ENCODE data around the gene DNASE1L1. TPM values are rescaled to one million over a fixed set of nuclear protein-coding genes. Genes with fewer than 3 reads are reported as not detected.
"Not testable (repeated sequence)": the region's sequence is repeated elsewhere in the genome, so short reads cannot be mapped to it uniquely, and the experiment has no call there.

Gene DNASE1L1
- total RNA-seq, 1 donor from 2014 or later = 52.3 TPM

DNA sequence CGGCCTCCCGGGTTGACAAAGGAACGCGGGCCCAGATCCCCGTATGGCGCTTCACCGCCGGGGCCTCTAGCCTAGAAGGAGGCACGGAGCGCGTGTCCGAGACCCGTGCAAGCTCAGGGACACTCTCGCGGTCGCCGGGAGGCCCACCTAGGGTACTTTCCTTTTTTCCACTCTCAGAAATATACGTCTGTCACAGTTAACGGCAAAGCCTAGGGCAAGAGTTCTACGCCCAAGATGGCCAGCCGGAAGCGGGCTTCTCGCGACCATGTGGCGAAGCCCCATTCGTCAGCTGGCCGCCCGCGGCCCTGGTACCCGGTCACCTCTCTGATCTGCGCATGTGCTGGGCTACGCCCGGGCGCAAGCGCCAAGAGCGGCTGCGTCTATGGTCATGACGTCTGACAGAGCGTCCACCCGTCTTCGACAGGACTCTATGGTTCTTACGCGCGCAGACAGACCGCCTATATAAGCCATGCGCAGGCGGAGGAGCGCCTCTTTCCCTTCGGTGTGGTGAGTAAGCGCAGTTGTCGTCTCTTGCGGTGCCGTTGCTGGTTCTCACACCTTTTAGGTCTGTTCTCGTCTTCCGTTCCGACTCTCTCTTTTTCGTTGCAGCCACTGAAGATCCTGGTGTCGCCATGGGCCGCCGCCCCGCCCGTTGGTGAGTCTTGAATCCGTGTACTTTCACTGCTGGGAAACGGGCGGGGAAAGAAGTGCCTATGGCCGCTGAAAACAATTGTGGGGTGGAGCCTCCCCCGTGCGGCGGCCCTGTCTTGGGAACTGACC lies 11.0 kb downstream of the DNASE1L1 start, which contains the start of gene RPL10:
Gene RPL10, plus strand, starts transcription at position 490 of the 780 bp plus-strand sequence. Its CDS starts 143 bp downstream, at position 633.
- intact Hi-C loops (cut with DNase I) = no loop called here
- peak; percentile 92 for ATAC-seq
- DNase-seq (ENCODE audit: missing footprints) = peak; percentile 97

DNA sequence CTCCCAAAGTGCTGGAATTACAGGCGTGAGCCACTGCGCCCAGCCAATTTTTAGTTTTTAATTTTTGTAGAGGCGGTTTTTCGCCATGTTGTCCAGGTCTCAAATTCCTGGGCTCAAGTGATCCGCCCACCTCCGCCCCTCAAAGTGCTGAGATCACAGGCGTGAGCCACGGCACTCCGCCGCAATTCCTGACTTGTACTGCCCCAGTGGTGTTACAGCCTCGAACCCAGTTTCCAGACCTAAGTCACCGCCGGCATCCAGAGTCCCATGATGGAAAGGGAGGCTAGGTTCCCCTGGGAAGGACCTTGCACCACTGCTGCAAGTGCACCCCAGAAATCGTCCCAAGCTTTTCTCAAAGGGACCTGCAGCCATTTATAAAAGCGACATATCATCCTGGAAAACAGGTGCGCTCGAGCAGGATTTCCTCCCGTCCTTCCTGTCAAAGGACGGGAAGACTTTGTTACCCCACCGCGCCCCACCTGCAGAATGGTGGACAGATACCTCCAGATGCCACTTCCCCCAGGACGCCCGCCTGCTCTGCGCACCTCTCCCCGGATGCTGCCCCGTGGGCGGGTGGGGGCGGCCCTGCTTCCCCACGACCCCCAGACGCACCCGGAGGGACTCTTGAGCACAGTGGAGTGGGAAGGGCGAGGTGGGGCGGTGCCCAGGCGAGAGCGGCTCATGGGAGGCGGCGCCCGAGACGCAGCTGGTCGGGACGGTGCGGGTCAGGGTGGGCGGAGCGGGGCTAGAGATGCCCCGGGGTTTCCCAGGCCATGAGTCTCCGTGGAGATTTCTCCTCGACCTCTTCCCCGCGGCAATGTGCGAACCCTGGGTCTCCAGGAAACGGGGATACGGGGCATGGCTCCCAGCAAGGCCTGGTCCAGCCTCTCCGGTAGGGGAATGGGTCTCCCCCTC lies 11.8 kb downstream of the DNASE1L1 start:
- peak; percentile 88 for ATAC-seq
- peak; percentile 86 for DNase-seq (ENCODE audit: missing footprints)
- intact Hi-C loops (cut with DNase I) = no loop called here

DNA sequence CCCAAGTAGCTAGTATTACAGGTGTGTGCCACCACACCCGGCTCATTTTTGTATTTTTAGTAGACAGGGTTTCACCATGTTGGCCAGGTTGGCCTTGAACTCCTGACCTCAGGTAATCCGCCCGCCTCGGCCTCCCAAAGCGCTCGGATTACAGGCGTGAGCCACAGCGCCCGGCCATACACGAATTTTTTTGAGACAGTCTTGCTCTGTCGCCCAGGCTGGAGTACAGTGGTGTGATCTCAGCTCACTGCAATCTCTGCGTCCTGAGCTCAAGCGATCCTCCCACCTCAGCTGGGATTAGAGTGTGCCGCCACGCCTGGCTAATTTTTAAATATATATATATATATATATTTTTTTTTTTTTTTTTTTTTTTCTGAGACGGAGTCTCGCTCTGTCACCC lies 12.7 kb downstream of the DNASE1L1 start:
- DNase-seq (ENCODE audit: missing footprints); ATAC-seq; intact Hi-C loops (cut with DNase I): not testable (repeated sequence)

DNA sequence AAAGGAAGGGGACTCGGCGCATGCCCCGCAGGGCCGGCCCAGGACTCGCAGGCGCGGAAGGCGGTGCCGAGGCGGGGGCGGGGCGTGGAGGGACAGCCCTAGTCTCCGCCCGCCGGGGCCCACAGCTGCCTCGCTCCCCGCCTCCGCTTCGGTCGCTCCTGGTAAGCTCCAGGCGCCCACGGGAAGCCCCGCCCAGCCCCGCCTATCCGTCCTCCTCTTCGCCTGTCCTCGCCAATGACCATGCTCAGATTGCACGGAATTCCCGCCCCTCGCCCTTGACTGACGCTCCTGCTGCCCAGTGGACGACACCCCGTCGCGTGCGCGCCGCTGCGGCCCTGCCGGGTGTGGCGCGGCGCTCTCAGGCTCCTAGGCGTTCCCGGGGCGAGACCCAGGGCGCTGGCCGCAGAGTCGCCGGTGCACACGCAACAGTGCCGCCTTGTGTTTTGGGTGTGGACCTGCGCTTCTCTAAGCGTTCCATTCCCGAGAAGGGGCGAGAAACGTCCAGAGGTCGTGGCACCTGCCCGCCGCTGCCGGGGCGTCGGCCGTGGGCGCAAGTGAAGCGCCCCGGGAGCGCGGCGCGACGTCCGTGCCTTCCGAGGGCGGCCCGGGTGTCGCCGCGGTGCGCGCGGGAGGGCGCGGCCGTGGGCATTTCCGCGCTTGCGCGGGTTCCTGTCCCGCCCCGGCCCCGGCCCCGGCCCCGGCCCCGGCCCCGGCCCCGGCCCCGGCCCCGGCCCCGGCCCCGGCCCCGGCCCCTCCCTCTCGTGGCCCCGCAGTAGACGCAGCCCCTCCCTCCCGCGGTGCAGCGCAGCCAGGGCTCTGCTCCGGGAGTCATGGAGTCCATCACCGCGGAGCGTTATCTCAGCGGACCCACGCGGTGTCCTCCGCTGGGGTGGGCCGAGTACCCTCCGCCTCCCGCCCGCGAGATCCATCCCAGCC lies 19.0 kb downstream of the DNASE1L1 start:
- intact Hi-C loops (cut with DNase I) = loop anchor here (10.0 kb wide), 1 partner anchor 375 kb away; the partner anchor contains the start of gene IRAK1
- ATAC-seq = peak; percentile 93

DNA sequence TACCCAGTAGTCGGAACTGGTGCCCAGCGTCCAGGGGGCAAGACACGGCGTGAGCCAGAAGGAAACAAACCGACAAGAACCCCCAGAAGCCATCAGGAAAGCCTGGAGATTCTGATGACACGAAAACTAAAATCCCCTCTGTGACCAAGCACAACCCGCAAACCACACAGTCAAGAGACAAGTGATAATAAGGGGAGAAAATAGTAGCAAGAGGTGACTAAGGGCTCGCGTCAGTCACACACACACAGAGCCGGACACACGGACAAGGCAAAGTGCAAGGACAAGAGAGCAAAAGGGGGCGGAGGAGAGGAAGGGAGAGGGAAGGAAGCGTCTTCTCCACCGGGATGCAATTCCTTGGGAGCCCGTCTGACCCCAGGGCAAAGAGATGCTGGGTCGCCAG lies 20.4 kb downstream of the DNASE1L1 start:
- DNase-seq (ENCODE audit: missing footprints) = not testable (repeated sequence)
- intact Hi-C loops (cut with DNase I) = loop anchor here (10.0 kb wide), 1 partner anchor 374 kb away; the partner anchor contains the start of gene IRAK1
- ATAC-seq = peak; percentile 0

More for the DNA sequence above, 19.0 kb downstream of the DNASE1L1 start:
- DNase-seq (ENCODE audit: missing footprints) = not testable (repeated sequence)

DNA sequence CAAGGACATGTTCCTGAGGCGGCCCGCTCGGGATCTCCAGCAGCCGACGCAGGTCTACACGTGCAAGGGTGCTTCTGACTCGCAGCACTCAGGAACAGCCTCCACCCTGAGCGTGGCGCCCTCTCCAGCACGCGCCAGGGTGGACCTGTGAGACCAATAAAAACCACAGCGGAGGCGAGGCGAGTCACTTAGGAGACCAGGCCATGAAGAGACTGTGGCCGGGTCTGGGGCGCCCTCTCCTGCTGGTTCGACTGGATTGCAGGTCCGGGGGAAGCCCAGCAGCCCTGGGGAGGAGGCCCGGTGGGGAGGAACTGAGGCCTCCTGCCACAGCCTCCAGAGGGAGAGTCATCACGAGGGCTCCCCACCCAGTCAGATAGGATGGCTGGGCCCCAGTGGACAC lies 21.0 kb downstream of the DNASE1L1 start:
- intact Hi-C loops (cut with DNase I) = loop anchor here (10.0 kb wide), 1 partner anchor 373 kb away; the partner anchor contains the start of gene IRAK1
- not testable (repeated sequence) for DNase-seq (ENCODE audit: missing footprints)
- peak; percentile 19 for ATAC-seq

DNA sequence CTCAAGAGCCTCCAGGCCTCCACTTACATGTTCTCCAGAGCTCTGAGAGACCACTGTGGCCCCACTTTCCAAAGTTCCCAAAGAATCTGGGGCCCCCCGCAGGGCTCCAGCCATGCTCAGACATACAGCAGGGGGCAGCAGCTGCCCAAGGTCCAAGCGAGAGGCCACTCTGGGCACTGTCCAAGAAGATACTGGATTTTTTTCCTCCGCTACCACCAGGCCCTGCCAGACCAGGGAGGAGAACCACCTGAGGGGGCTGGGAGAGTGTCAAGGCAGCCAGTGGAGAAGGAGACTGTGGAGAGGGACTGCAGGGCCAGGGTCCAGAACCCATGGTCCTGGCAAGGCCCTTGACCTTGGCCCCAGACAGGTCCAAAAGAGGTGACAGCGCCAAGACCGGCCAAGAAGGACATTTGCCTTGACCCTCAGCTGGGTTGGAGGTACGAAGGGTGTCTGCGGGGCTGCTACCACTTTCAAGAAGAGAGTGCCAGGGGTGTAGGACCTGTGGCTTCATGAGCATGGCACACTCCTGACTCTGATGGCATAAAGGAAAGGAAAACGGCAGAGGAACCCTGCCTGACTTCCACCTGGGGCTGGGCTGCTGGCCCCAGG lies 24.7 kb downstream of the DNASE1L1 start:
- no peak for DNase-seq (ENCODE audit: missing footprints)
- no peak for ATAC-seq
- intact Hi-C loops (cut with DNase I) = loop anchor here (10.0 kb wide), 1 partner anchor 370 kb away; the partner anchor contains the start of gene IRAK1

DNA sequence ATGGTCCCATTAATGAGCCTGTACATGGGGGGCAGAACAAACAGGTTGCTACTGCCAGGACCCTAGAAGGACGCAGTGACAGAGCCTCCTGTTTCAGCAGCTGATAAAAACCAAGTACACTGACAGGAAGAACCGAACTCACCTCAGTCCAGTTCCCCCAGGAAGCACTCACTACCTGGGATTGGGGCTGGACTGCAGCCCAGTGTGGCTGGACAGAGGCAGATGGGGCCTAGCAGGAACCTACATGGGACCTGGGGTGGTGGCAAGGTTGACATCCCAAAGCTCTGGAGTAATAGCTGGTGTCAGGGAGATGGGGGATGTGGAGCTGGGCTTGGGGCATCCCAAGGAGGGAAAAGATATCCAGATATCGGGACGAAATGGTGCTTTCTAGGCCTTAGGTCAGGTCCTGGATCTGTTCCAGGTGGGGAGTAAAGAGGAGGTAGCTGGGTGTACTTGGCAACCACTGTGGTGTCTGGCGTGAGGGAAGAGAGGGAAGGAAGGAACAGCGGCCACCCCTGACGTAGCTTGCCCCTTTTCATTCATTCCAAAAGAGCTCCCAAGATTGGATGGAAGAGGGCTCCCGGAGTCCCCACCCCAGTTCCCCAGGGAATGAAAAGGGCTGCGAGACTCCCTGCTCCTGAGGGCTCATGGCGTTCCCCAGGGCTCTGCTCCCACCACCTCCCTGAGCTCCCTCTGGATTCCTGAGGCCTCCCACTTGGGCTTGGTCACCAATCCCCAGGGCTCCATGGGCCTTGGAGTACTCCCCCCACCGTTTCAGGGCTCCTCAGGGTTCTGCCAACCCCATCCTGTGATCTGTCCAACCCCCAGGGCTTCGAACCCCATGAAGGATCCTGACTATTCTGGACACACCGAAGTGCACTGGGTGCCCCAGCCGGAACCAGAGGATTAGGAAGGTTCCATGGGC lies 25.4 kb downstream of the DNASE1L1 start:
- no peak for DNase-seq (ENCODE audit: missing footprints)
- ATAC-seq = no peak
- intact Hi-C loops (cut with DNase I) = loop anchor here (10.0 kb wide), 1 partner anchor 369 kb away; the partner anchor contains the start of gene IRAK1

DNA sequence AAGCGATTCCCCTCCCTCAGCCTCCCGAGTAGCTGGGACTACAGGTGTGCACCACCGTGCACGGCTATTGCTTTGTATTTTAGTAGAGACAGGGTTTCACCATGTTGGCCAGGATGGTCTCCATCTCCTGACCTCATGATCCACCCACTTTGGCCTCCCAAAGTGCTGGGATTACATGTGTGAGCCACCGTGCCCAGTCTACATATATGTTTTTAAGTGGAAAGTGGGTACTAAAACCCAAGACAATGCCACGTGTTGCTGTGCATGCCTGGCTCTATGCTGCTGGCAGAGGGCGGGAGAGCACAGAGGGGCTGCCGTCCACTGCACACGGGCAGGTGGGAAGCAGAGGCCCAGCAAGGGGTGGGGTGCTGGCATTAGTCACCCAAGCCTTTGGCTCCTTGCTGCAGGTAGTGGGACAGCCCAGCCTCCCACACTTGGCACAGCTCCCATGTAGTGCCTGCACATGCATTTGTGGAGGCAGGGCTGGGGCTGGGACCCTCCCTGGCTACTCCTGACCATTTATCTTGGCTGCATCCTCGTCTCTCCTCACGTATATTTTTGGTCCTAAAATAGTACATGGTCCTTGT lies 26.5 kb downstream of the DNASE1L1 start:
- intact Hi-C loops (cut with DNase I) = loop anchor here (10.0 kb wide), 1 partner anchor 368 kb away; the partner anchor contains the start of gene IRAK1
- DNase-seq (ENCODE audit: missing footprints) = no peak
- no peak for ATAC-seq

DNA sequence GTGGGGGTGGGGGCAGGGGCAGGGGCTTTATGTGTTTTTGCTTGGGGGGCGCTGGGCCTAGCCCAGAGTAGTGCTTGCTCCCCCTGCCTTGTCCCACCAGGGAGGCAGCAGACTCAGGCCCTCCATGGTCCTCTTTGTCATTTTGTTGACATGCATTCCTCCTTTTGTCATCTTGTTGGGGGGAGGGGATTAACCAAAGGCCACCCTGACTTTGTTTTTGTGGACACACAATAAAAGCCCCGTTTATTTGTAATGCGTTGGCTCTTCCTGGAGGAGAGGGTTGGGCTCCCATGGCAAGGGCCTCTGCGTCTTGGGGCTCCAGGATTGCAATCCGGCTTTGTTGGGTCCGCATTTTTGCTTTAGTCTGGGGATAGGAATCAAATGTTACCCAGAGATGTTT lies 27.8 kb downstream of the DNASE1L1 start:
- ATAC-seq = no peak
- intact Hi-C loops (cut with DNase I) = loop anchor here (10.0 kb wide), 1 partner anchor 366 kb away; the partner anchor contains the start of gene IRAK1
- DNase-seq (ENCODE audit: missing footprints) = no peak

DNA sequence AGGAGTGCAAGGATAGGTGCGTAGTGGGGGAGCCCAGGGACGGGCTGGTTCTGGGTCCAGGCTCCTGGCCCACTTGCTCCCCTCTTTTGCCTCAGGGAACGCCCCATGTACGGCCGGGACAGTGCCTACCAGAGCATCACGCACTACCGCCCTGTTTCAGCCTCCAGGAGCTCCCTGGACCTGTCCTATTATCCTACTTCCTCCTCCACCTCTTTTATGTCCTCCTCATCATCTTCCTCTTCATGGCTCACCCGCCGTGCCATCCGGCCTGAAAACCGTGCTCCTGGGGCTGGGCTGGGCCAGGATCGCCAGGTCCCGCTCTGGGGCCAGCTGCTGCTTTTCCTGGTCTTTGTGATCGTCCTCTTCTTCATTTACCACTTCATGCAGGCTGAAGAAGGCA lies 28.3 kb downstream of the DNASE1L1 start:
- ATAC-seq = no peak
- intact Hi-C loops (cut with DNase I) = loop anchor here (10.0 kb wide), 1 partner anchor 366 kb away; the partner anchor contains the start of gene IRAK1
- peak; percentile 9 for DNase-seq (ENCODE audit: missing footprints)

DNA sequence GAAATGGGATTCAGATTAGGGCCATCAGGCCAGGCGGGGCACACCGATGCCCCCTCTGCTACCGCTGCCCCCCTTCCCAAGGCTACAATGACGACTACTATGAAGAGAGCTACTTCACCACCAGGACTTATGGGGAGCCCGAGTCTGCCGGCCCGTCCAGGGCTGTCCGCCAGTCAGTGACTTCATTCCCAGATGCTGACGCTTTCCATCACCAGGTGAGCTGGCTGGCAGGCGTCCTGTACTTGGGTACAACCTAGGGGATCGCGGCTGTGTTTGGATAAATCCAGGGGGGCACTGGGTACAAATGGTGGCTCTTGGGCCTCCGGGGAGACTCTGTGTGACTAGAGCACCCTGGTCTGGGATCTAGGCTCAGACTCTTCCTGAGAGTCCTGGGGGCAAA lies 28.9 kb downstream of the DNASE1L1 start:
- DNase-seq (ENCODE audit: missing footprints) (peak; percentile 27), ATAC-seq (no peak)
- intact Hi-C loops (cut with DNase I) = loop anchor here (10.0 kb wide), 1 partner anchor 365 kb away; the partner anchor contains the start of gene IRAK1

DNA sequence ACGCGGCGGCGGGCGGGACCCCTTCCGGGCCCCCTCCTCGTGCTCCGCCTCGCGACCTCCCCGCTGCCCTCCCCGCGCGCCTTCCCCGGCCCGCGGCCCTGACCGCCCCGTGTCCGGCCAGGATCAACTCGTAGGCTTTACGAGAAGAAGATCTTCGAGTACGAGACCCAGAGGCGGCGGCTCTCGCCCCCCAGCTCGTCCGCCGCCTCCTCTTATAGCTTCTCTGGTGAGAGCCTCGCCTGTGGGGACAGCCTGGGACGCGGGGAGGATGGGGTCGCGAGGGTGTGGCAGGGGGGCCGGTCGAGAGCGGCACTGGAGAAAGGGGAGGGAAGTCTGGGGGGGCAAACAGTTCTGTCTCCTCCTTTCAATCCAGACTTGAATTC lies 29.5 kb downstream of the DNASE1L1 start:
- intact Hi-C loops (cut with DNase I) = loop anchor here (10.0 kb wide), 1 partner anchor 405 kb away; the partner anchor contains the start of genes HCFC1 and TMEM187
- DNase-seq (ENCODE audit: missing footprints) (peak; percentile 66), ATAC-seq (no peak)

DNA sequence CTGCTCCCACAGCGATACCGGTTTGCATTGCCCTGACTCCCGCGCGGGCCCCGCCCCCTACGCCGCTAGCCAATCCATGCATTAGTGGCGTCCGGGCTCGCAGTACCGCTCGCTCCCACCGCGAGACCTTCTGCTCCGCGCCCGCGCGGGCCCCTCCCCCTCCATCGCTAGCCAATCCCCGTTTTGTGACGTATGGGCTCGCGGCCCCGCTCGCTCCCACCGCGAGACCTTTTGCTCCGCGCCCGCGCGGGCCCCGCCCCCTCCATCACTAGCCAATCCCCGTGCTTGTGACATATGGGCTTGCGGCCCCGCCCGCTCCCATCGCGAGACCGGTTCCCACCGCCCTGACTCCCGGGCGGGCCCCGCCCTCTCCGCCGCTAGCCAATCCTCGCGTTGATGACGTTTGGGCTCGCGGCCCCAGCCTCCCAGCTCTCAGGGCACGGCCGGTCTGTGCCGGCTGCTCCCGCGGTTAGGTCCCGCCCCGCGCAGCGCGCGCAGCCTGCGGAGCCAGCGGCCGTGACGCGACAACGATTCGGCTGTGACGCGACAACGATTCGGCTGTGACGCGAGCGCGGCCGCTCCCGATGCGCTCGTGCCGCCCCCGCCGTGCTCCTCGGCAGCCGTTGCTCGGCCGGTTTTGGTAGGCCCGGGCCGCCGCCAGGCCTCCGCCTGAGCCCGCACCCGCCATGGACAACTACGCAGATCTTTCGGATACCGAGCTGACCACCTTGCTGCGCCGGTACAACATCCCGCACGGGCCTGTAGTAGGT lies 30.1 kb downstream of the DNASE1L1 start, which contains the start of gene EMD:
Gene EMD, plus strand, starts transcription at position 497 of the 770 bp plus-strand sequence. Its CDS starts 190 bp downstream, at position 687.
- ATAC-seq (peak; percentile 94), DNase-seq (ENCODE audit: missing footprints) (peak; percentile 98)
- intact Hi-C loops (cut with DNase I) = loop anchor here (10.0 kb wide), 1 partner anchor 404 kb away; the partner anchor contains the start of genes HCFC1 and TMEM187
